NCI-H2227 (cell line): ENCODE data around the gene RASSF4.

Experiments
- DNase-seq: peaks from one replicate; lab custom pipeline; 2025; ENCODE audit not compliant: unreplicated experiment; lab: John Stamatoyannopoulos, UW

RASSF4 gene

GRCh38 chr10:44959247-44960087 lies at the start of gene RASSF4:
Gene RASSF4 (plus strand): TSS chr10:44959802. CDS start chr10:44970203, 10,401 bp downstream.
- DNase-seq = peak; percentile 82

GRCh38 chr10:44909910-44910309 lies 49.7 kb upstream of the RASSF4 start:
- no peak for DNase-seq

GRCh38 chr10:44910602-44911001 lies 49.0 kb upstream of the RASSF4 start:
- no peak for DNase-seq

- peak; percentile 56 for DNase-seq
Observed at GRCh38 chr10:44911081-44911540, 48.5 kb upstream of the RASSF4 start, which contains the start of gene TMEM72. Gene TMEM72 (plus strand): TSS chr10:44911337. CDS start chr10:44911513, 176 bp downstream.

- DNase-seq = no peak
Observed at GRCh38 chr10:44911951-44912350, 47.7 kb upstream of the RASSF4 start.

- peak; percentile 40 for DNase-seq
Observed at GRCh38 chr10:44913350-44914081, 46.1 kb upstream of the RASSF4 start.

GRCh38 chr10:44914891-44915290 lies 44.7 kb upstream of the RASSF4 start:
- no peak for DNase-seq

GRCh38 chr10:44916429-44916828 lies 43.2 kb upstream of the RASSF4 start:
- no peak for DNase-seq

GRCh38 chr10:44917848-44918247 lies 41.8 kb upstream of the RASSF4 start:
- no peak for DNase-seq

GRCh38 chr10:44920252-44920651 lies 39.4 kb upstream of the RASSF4 start:
- no peak for DNase-seq

GRCh38 chr10:44921061-44921460 lies 38.5 kb upstream of the RASSF4 start:
- DNase-seq = no peak

GRCh38 chr10:44921506-44921905 lies 38.1 kb upstream of the RASSF4 start:
- DNase-seq = no peak

- DNase-seq = no peak
Observed at GRCh38 chr10:44922021-44922420, 37.6 kb upstream of the RASSF4 start.

- DNase-seq = no peak
Observed at GRCh38 chr10:44922796-44923545, 36.6 kb upstream of the RASSF4 start.

GRCh38 chr10:44923611-44924010 lies 36.0 kb upstream of the RASSF4 start:
- DNase-seq = no peak

GRCh38 chr10:44924261-44925040 lies 35.2 kb upstream of the RASSF4 start:
- no peak for DNase-seq

- peak; percentile 4 for DNase-seq
Observed at GRCh38 chr10:44925224-44925623, 34.4 kb upstream of the RASSF4 start.

- DNase-seq = no peak
Observed at GRCh38 chr10:44925811-44926750, 33.5 kb upstream of the RASSF4 start.

- DNase-seq = no peak
Observed at GRCh38 chr10:44926751-44927351, 32.8 kb upstream of the RASSF4 start.
